Neutrophil (primary cell): Measurements from ENCODE around the gene PHAF1.

Source experiments
- H3K27ac ChIP-seq: fragments of 200-600 bp; sonication (generic); 2 replicates; pipeline ENCODE4 v1.5.1; 2016; ENCODE audit warnings: mild to moderate bottlenecking, moderate library complexity
- H3K27me3 ChIP-seq: fragments of 200-600 bp; sonication (generic); 2 replicates; pipeline ENCODE4 v1.6.0; 2016; ENCODE audit warnings: mild to moderate bottlenecking
- H3K36me3 ChIP-seq: fragments of 200-600 bp; sonication (generic); 2 replicates; pipeline ENCODE4 v1.5.1; 2017
- H3K4me1 ChIP-seq, 2 experiments: fragments of 200-600 bp in 1 of 2; sonication (generic) in 1 of 2; 1 replicate in 1 of 2; 2 replicates in 1 of 2; pipeline versions ENCODE4 v1.5.1 to v1.6.1; 2013 to 2016; ENCODE audit warnings: low read depth in 1 of 2, low read length in 1 of 2, mild to moderate bottlenecking in 1 of 2, moderate library complexity in 1 of 2; ENCODE audit not compliant: control insufficient read depth in 1 of 2, insufficient read depth in 1 of 2
- H3K4me3 ChIP-seq, 2 experiments: fragments of 200-600 bp in 1 of 2; sonication (generic) in 1 of 2; 1 replicate in 1 of 2; 2 replicates in 1 of 2; pipeline ENCODE4 v1.5.1; 2013 to 2016; ENCODE audit warnings: low read depth in 1 of 2, low read length in 1 of 2, mild to moderate bottlenecking in 1 of 2, moderate library complexity in 1 of 2
- H3K9me3 ChIP-seq: fragments of 200-600 bp; sonication (generic); 2 replicates; pipeline ENCODE4 v1.5.1; 2016
- CTCF ChIP-seq: fragments of 200-600 bp; sonication (generic); IDR thresholded peaks from 2 replicates; pipeline ENCODE4 v1.5.1; 2016; ENCODE audit warnings: antibody characterized with exemption

The PHAF1 gene

GRCh38 chr16:67169011-67169451, 59.3 kb downstream of the PHAF1 start:
- TF ChIP-seq CTCF: no peak
- Histone ChIP-seq H3K36me3 (no peaks in the 10 kb centered on the region), H3K27me3 (peaks cover 100% of the 10 kb centered on the region), H3K27ac (no peak overlapping the region), H3K9me3 (no peaks in the 10 kb centered on the region), H3K4me1 (peaks cover 29 to 42% of the 10 kb centered on the region in 2 experiments), H3K4me3 (no peak overlapping the region)

GRCh38 chr16:67169642-67170167, 60.0 kb downstream of the PHAF1 start:
- H3K27me3 ChIP-seq: peaks cover 100% of the 10 kb centered on the region
- H3K9me3 ChIP-seq: no peaks in the 10 kb centered on the region
- H3K27ac ChIP-seq: no peak overlapping the region
- peaks cover 33 to 42% of the 10 kb centered on the region in 2 experiments for H3K4me1 ChIP-seq
- peak; percentile 8 for TF ChIP-seq CTCF
- H3K4me3 ChIP-seq: peak overlapping the region; percentile 40 to 44
- H3K36me3 ChIP-seq: no peaks in the 10 kb centered on the region

GRCh38 chr16:67170168-67170948, 60.6 kb downstream of the PHAF1 start, which contains the start of gene NOL3:
TSS of gene NOL3 (plus strand) at chr16:67170538.
- no peak for TF ChIP-seq CTCF
- Histone ChIP-seq H3K27me3 (peaks cover 100% of the 10 kb centered on the region), H3K27ac (no peak within 1 kb of the TSS), H3K4me1 (peaks cover 30 to 36% of the 10 kb centered on the region in 2 experiments), H3K36me3 (no peaks in the 10 kb centered on the region), H3K4me3 (peak within 1 kb of the TSS; percentile 40 to 44), H3K9me3 (no peaks in the 10 kb centered on the region)

- no peaks in the 10 kb centered on the region for H3K36me3 ChIP-seq
- peaks cover 100% of the 10 kb centered on the region for H3K27me3 ChIP-seq
- H3K9me3 ChIP-seq: no peaks in the 10 kb centered on the region
- TF ChIP-seq CTCF: no peak
- H3K4me1 ChIP-seq: peaks cover 29% of the 10 kb centered on the region in 2 experiments
- peak overlapping the region; percentile 31 to 44 for H3K4me3 ChIP-seq
- H3K27ac ChIP-seq: no peak overlapping the region
Measured at GRCh38 chr16:67170949-67171649, 61.4 kb downstream of the PHAF1 start.

GRCh38 chr16:67173323-67173722, 63.6 kb downstream of the PHAF1 start:
- peaks cover 32 to 33% of the 10 kb centered on the region in 2 experiments for H3K4me1 ChIP-seq
- no peaks in the 10 kb centered on the region for H3K36me3 ChIP-seq
- TF ChIP-seq CTCF: no peak
- H3K9me3 ChIP-seq: no peaks in the 10 kb centered on the region
- no peak overlapping the region for H3K27ac ChIP-seq
- H3K27me3 ChIP-seq: peaks cover 100% of the 10 kb centered on the region
- H3K4me3 ChIP-seq: peak overlapping the region in 1 of 2 experiments; percentile 60
